Endodermal cell (in vitro differentiated cells): Measurements from ENCODE around the gene MS4A18. TPM values are rescaled to one million over a fixed set of nuclear protein-coding genes. Genes with fewer than 3 reads are reported as not detected.

Experiments
- DNase-seq: peaks from one replicate; pipeline ENCODE4 v3.0.0-alpha.2; 2017
- H3K27ac ChIP-seq: 2 replicates; pipeline ENCODE4 v1.5.1; 2013; ENCODE audit warnings: mild to moderate bottlenecking, low read depth, low read length, moderate library complexity
- H3K27me3 ChIP-seq: 2 replicates; pipeline ENCODE4 v1.6.1; 2013; ENCODE audit warnings: mild to moderate bottlenecking, low read length, moderate library complexity; ENCODE audit not compliant: insufficient read depth, control insufficient read depth, poor library complexity, severe bottlenecking
- H3K36me3 ChIP-seq: 2 replicates; pipeline ENCODE4 v1.7.0; 2013; ENCODE audit warnings: mild to moderate bottlenecking, low read length, moderate library complexity; ENCODE audit not compliant: control insufficient read depth, insufficient read depth
- H3K4me1 ChIP-seq: one replicate; pipeline ENCODE4 v1.7.0; 2013; ENCODE audit warnings: low read length; ENCODE audit not compliant: control insufficient read depth, insufficient read depth
- H3K4me3 ChIP-seq: 2 replicates; pipeline ENCODE4 v1.5.1; 2013; ENCODE audit warnings: mild to moderate bottlenecking, low read length, moderate library complexity
- H3K9ac ChIP-seq: 2 replicates; pipeline ENCODE4 v1.6.1; 2013; ENCODE audit warnings: mild to moderate bottlenecking, low read length, moderate library complexity; ENCODE audit not compliant: poor library complexity, severe bottlenecking; ENCODE audit errors: extremely low read depth
- H3K9me3 ChIP-seq: 2 replicates; pipeline ENCODE4 v1.6.1; 2013; ENCODE audit warnings: mild to moderate bottlenecking, low read length, moderate library complexity; ENCODE audit not compliant: control insufficient read depth
- H3K27ac Mint-ChIP-seq: 2 replicates; pipeline ENCODE4 v1.8.0; 2020; ENCODE audit warnings: mixed read lengths
- H3K27me3 Mint-ChIP-seq: 2 replicates; pipeline ENCODE4 v1.8.0; 2021; ENCODE audit warnings: mild to moderate bottlenecking, mixed read lengths; ENCODE audit not compliant: insufficient read depth
- H3K36me3 Mint-ChIP-seq: 2 replicates; pipeline ENCODE4 v1.8.0; 2020; ENCODE audit warnings: low read depth, mixed read lengths
- H3K4me1 Mint-ChIP-seq: 2 replicates; pipeline ENCODE4 v1.8.0; 2020; ENCODE audit warnings: mixed read lengths
- H3K4me3 Mint-ChIP-seq: 2 replicates; pipeline ENCODE4 v1.8.0; 2020; ENCODE audit warnings: mild to moderate bottlenecking, moderate library complexity, mixed read lengths
- H3K9me3 Mint-ChIP-seq: 2 replicates; pipeline ENCODE4 v1.8.0; 2020; ENCODE audit warnings: mild to moderate bottlenecking, mixed read lengths
- WGBS, 2 experiments: methylation state at CpG; one replicate each; pipeline versions ENCODE4 v1.1.5 to v1.1.7; 2013; ENCODE audit warnings: missing lambda C conversion rate in 2 of 2, mixed read lengths in 1 of 2; ENCODE audit not compliant: insufficient coverage in 1 of 2, insufficient read length in 1 of 2; 5-methylcytosine and 5-hydroxymethylcytosine counted together
- total RNA-seq, 2 donors: library from RNA; stranded (reverse); fragmentation: NEBNext Ultra II Directional in 1 of 2; extraction: Animal tissue kit (Norgen Biotek cat#: 25700) in 1 of 2; gene quantifications; 2 replicates in 1 of 2; 3 replicates in 1 of 2; pipeline ENCODE4 v1.2.1, GENCODE V29; 2021
- TF ChIP-seq, protein P1 (sequence below): fragments of 200-600 bp; sonication (generic); conservative IDR thresholded peaks from 2 replicates; pipeline ENCODE4 v1.5.0; 2021; ENCODE audit warnings: antibody characterized with exemption, mild to moderate bottlenecking

Gene MS4A18
- total RNA-seq, 2 donors from 2014 or later, result not detected

DNA sequence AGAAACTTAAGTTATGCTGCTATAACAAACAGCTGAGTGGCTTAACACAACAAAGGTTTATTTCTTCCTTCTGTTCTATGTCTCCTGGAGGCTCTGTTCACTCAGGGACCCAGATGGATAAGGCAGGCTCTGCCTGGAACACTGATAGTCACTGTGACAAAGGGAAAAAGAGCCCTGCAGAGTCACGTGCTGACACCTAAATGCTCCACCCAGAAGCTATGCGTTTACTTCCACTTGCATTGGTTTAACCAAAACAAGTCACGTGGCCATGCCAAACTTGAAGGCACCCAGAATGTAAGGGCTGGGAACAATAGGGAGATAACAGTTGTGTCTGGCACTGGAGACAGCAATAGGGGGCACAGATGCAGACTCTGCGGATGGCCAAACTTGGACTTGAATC, 28.8 kb downstream of the MS4A18 start:
- WGBS, 2 experiments, result 80 to 82% methylated on average over 4 of the region's 4 CpGs
- H3K27ac ChIP-seq, result no peak overlapping the region
- TF ChIP-seq, protein P1, sequence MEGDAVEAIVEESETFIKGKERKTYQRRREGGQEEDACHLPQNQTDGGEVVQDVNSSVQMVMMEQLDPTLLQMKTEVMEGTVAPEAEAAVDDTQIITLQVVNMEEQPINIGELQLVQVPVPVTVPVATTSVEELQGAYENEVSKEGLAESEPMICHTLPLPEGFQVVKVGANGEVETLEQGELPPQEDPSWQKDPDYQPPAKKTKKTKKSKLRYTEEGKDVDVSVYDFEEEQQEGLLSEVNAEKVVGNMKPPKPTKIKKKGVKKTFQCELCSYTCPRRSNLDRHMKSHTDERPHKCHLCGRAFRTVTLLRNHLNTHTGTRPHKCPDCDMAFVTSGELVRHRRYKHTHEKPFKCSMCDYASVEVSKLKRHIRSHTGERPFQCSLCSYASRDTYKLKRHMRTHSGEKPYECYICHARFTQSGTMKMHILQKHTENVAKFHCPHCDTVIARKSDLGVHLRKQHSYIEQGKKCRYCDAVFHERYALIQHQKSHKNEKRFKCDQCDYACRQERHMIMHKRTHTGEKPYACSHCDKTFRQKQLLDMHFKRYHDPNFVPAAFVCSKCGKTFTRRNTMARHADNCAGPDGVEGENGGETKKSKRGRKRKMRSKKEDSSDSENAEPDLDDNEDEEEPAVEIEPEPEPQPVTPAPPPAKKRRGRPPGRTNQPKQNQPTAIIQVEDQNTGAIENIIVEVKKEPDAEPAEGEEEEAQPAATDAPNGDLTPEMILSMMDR, result no peak
- H3K9me3 ChIP-seq, result no peaks in the 10 kb centered on the region
- H3K9me3 Mint-ChIP-seq, result peaks cover 3% of the 10 kb centered on the region
- H3K4me3 ChIP-seq, result no peak overlapping the region
- peaks cover 3% of the 10 kb centered on the region for H3K4me1 Mint-ChIP-seq
- peaks cover 3% of the 10 kb centered on the region for H3K27me3 Mint-ChIP-seq
- H3K36me3 Mint-ChIP-seq, result no peaks in the 10 kb centered on the region
- H3K9ac ChIP-seq, result no peak overlapping the region
- DNase-seq, result no peak
- H3K4me1 ChIP-seq, result no peaks in the 10 kb centered on the region
- no peaks in the 10 kb centered on the region for H3K36me3 ChIP-seq
- no peaks in the 10 kb centered on the region for H3K27me3 ChIP-seq
- H3K4me3 Mint-ChIP-seq, result no peak overlapping the region
- H3K27ac Mint-ChIP-seq, result peak overlapping the region; percentile 27

DNA sequence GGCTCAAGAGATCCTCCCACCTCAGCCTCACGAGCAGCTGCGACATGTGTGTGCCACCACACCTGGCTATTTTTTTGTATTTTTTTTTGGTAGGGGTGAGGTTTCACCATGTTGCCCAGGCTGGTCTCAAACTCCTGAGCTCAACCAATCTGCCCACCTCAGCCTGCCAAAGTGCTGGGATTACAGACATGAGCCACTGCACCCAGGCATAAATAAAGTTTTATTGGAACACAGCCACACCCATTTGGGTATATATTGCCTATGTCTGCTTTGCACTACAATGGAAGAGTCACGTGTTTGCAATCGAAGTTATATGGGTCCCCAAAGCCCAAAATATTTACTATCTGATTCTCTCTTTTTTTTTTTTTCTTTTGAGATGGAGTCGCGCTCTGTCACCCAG, 30.4 kb downstream of the MS4A18 start:
- DNase-seq, result no peak
- Histone ChIP-seq H3K9ac (no peak overlapping the region), H3K4me1 (no peaks in the 10 kb centered on the region), H3K4me3 (no peak overlapping the region), H3K27ac (no peak overlapping the region), H3K9me3 (no peaks in the 10 kb centered on the region), H3K36me3 (no peaks in the 10 kb centered on the region), H3K27me3 (no peaks in the 10 kb centered on the region)
- H3K27me3 Mint-ChIP-seq, result peaks cover 3% of the 10 kb centered on the region
- TF ChIP-seq, protein P1, result no peak
- H3K4me1 Mint-ChIP-seq, result peaks cover 5% of the 10 kb centered on the region
- no peak overlapping the region for H3K27ac Mint-ChIP-seq
- H3K4me3 Mint-ChIP-seq, result no peak overlapping the region
- 90 to 92% methylated on average over 4 to 6 of the region's 6 CpGs for WGBS, 2 experiments
- H3K9me3 Mint-ChIP-seq, result peaks cover 3% of the 10 kb centered on the region
- H3K36me3 Mint-ChIP-seq, result no peaks in the 10 kb centered on the region

DNA sequence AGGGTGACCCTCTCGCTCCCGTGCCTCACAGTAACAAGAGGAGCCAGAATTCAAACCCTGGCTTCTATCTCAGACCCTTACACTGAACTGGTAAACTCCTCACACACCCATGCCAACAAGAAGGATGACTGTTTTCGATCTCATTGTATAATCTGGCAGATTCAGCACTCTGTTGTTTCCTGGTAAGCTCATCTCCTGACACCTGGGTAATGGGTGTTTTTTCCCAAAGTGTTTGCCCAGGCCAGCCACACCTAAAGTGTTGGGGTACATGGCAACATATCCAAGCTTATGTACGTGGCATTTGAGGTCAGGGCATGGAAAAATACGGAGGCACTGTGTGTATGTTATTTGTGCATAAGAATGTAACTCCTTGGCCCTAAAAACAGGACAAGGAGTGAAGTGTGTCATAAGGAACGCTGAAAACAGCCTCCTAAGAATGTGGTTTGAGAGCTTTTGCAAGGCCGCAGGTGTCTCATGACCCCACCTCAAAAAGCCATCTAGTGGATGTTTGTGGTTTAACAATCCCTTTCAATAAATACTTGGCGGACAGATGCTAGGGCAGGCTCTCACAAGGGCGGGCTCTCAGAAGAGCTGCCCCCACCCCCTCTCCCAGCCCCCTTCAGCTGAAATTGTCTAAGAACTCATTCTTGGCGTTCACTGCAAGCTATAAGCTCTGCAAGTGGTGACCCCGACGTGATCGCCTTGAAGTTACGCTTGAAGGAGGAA, 31.9 kb downstream of the MS4A18 start, which contains the start of gene MS4A15:
Gene MS4A15 (plus strand): TSS at position 561 of the 726 bp plus-strand sequence. CDS start 6,867 bp downstream, outside the sequence.
- no peaks in the 10 kb centered on the region for H3K27me3 ChIP-seq
- H3K4me1 ChIP-seq, result no peaks in the 10 kb centered on the region
- H3K9ac ChIP-seq, result no peak within 1 kb of the TSS
- no peak within 1 kb of the TSS for H3K4me3 Mint-ChIP-seq
- no peak within 1 kb of the TSS for H3K4me3 ChIP-seq
- no peaks in the 10 kb centered on the region for H3K36me3 Mint-ChIP-seq
- H3K4me1 Mint-ChIP-seq, result peaks cover 5% of the 10 kb centered on the region
- H3K9me3 ChIP-seq, result no peaks in the 10 kb centered on the region
- no peak within 1 kb of the TSS for H3K27ac ChIP-seq
- no peak within 1 kb of the TSS for H3K27ac Mint-ChIP-seq
- WGBS, 2 experiments, result 72 to 76% methylated on average over 13 to 14 of the region's 14 CpGs
- no peaks in the 10 kb centered on the region for H3K36me3 ChIP-seq
- H3K9me3 Mint-ChIP-seq, result peaks cover 3% of the 10 kb centered on the region
- peak; percentile 64 for DNase-seq
- H3K27me3 Mint-ChIP-seq, result no peaks in the 10 kb centered on the region
- TF ChIP-seq, protein P1, result peak; percentile 75
